WTC11 (cell line): Measurements from ENCODE around the gene USP16.

Experiments
- ATF2 ChIP-seq: sonication (generic); formaldehyde crosslinking; IDR thresholded peaks from 2 replicates; pipeline ENCODE4 v1.8.1; 2022; ENCODE audit warnings: low read depth, missing genetic modification reagents, borderline replicate concordance
- CREM ChIP-seq: sonication (generic); formaldehyde crosslinking; IDR thresholded peaks from 2 replicates; pipeline ENCODE4 v1.8.1; 2022; ENCODE audit warnings: mild to moderate bottlenecking, missing genetic modification reagents, moderate library complexity
- CTCF ChIP-seq: fragments of 200-600 bp; IDR thresholded peaks from 2 replicates; pipeline ENCODE4 v1.8.0; 2022; ENCODE audit warnings: antibody characterized with exemption
- MAX ChIP-seq: sonication (generic); formaldehyde crosslinking; IDR thresholded peaks from 2 replicates; pipeline ENCODE4 v1.8.0; 2022; ENCODE audit warnings: mild to moderate bottlenecking, missing genetic modification reagents
- MLX ChIP-seq: sonication (generic); formaldehyde crosslinking; IDR thresholded peaks from 2 replicates; pipeline ENCODE4 v1.8.1; 2023; ENCODE audit warnings: mild to moderate bottlenecking, missing genetic modification reagents, moderate library complexity
- NR2C2 ChIP-seq: sonication (generic); formaldehyde crosslinking; IDR thresholded peaks from 2 replicates; pipeline ENCODE4 v1.8.0; 2022; ENCODE audit warnings: mild to moderate bottlenecking, missing genetic modification reagents
- USF2 ChIP-seq: sonication (generic); formaldehyde crosslinking; IDR thresholded peaks from 2 replicates; pipeline ENCODE4 v1.8.1; 2023; ENCODE audit warnings: mild to moderate bottlenecking, missing genetic modification reagents, moderate library complexity
- ZNF138 ChIP-seq: sonication (generic); formaldehyde crosslinking; conservative IDR thresholded peaks from 2 replicates; pipeline ENCODE4 v1.8.1; 2022; ENCODE audit warnings: mild to moderate bottlenecking, moderate library complexity, missing genetic modification reagents
- ZNF263 ChIP-seq: sonication (generic); formaldehyde crosslinking; IDR thresholded peaks from 2 replicates; pipeline ENCODE4 v1.8.1; 2022; ENCODE audit warnings: low read depth, mild to moderate bottlenecking, moderate library complexity, missing genetic modification reagents

- TF ChIP-seq CTCF (no peak), MLX (CRISPR knock-in tag) (no peak), ATF2 (CRISPR knock-in tag) (no peak), ZNF138 (CRISPR knock-in tag) (no peak), CREM (CRISPR knock-in tag) (no peak), USF2 (no peak), NR2C2 (no peak), ZNF263 (no peak), MAX (no peak)
Measured at GRCh38 chr21:29029524-29029923, 5.1 kb downstream of the USP16 start.
